Kidney (tissue), 14 donors: ENCODE data around the gene GMDS. TPM values are rescaled to one million over a fixed set of nuclear protein-coding genes. Genes with fewer than 3 reads are reported as not detected.

Source experiments
- DNase-seq, 5 donors: peaks; one replicate each; pipeline ENCODE4 v3.0.0-alpha.2; 2013 to 2020
- FAIRE-seq: peaks from 2 replicates; lab custom pipeline; 2012; peaks lifted over from hg19 to GRCh38; lab: Jason Lieb, UNC
- H3K27ac ChIP-seq, 2 donors: one replicate each; pipeline ENCODE4 v1.7.0; 2013; ENCODE audit warnings: low read depth in 2 of 2, low read length in 2 of 2, inconsistent platforms in 1 of 2
- H3K27me3 ChIP-seq: one replicate; pipeline ENCODE4 v1.7.1; 2013; ENCODE audit warnings: low read length, inconsistent platforms; ENCODE audit not compliant: control insufficient read depth, insufficient read depth
- H3K36me3 ChIP-seq, 3 donors: one replicate each; pipeline versions ENCODE4 v1.7.0 to v1.7.1; 2013; ENCODE audit warnings: low read length in 3 of 3, control low read depth in 1 of 3, inconsistent platforms in 1 of 3; ENCODE audit not compliant: insufficient read depth in 3 of 3, control insufficient read depth in 2 of 3
- H3K4me1 ChIP-seq, 3 donors: one replicate each; pipeline versions ENCODE4 v1.7.0 to v1.7.1; 2013; ENCODE audit warnings: low read length in 3 of 3, inconsistent platforms in 1 of 3, low read depth in 1 of 3; ENCODE audit not compliant: control insufficient read depth in 2 of 3, insufficient read depth in 2 of 3
- H3K4me3 ChIP-seq, 3 donors: one replicate each; pipeline versions ENCODE4 v1.7.0 to v1.8.1; 2013; ENCODE audit warnings: low read length in 3 of 3, control low read depth in 1 of 3, inconsistent platforms in 1 of 3
- H3K9ac ChIP-seq, 3 donors: one replicate each; pipeline versions ENCODE4 v1.7.0 to v1.7.1; 2013; ENCODE audit warnings: low read length in 3 of 3, control low read depth in 1 of 3, inconsistent platforms in 1 of 3
- H3K9me3 ChIP-seq, 3 donors: one replicate each; pipeline versions ENCODE4 v1.7.0 to v1.7.1; 2013; ENCODE audit warnings: low read length in 3 of 3, control low read depth in 1 of 3, inconsistent platforms in 1 of 3; ENCODE audit not compliant: control insufficient read depth in 2 of 3, insufficient read depth in 1 of 3
- intact Hi-C: fragments of 100-400 bp; cut with DNase I; formaldehyde crosslinking; loops from one replicate; pipeline ENCODE4 v1.11.1; 2022
- polyA plus RNA-seq: library from polyadenylated mRNA; stranded (reverse); fragments of 350-450 nt; fragmentation: Illumina TruSeq; extraction: RNeasy Lipid Tissue Mini Kit (QIAGEN cat#74804); gene quantifications from one replicate; pipeline ENCODE4 v1.2.3, GENCODE V29; 2014; ENCODE audit warnings: low read depth, low replicate concordance; ENCODE audit not compliant: insufficient read depth
- total RNA-seq: library from RNA; stranded (reverse); fragmentation: NEBNext Ultra II Directional; extraction: Animal tissue kit (Norgen Biotek cat#: 25700); gene quantifications from one replicate; pipeline ENCODE4 v1.2.1, GENCODE V29; 2021
- TF ChIP-seq, protein P1 (sequence below): IDR thresholded peaks from 3 replicates; pipeline ENCODE4 v1.5.1; 2012; ENCODE audit warnings: mild to moderate bottlenecking, moderate library complexity, borderline replicate concordance; ENCODE audit not compliant: insufficient read depth; ENCODE audit errors: extremely low read depth
- donor health status: control.
- donor health status: control.
- donor health status: control.
- donor health status: control.
- donor health status: control.
- donor health status: DM: yes; HTN: yes; CAD: no.
- donor health status: Normal renal cell carcinoma (clear cell type).

GMDS gene
- total and polyA plus RNA-seq, 2 donors from 2014 or later, result 49.6 to 63.7 TPM

DNA sequence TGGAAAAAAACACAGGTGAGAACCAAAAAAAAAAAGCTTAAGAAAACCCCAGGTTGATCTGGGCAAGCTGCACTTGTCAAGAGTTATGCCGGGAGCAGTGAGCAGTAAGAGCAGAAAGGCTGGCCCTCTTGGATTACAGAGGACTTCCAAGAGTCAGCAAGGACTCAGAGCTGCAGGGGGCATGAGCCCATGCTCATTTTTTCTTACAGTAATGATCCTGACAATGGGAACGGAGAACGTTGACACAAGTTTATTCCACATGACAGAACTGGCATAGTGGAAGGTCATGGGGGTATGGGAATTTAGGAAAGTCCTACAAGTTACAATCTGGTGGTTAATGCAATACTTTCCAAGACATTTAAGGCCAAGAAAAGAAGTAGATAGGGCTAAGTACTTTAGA lies 256.6 kb downstream of the GMDS start:
- no peak for DNase-seq
- TF ChIP-seq, protein P1, sequence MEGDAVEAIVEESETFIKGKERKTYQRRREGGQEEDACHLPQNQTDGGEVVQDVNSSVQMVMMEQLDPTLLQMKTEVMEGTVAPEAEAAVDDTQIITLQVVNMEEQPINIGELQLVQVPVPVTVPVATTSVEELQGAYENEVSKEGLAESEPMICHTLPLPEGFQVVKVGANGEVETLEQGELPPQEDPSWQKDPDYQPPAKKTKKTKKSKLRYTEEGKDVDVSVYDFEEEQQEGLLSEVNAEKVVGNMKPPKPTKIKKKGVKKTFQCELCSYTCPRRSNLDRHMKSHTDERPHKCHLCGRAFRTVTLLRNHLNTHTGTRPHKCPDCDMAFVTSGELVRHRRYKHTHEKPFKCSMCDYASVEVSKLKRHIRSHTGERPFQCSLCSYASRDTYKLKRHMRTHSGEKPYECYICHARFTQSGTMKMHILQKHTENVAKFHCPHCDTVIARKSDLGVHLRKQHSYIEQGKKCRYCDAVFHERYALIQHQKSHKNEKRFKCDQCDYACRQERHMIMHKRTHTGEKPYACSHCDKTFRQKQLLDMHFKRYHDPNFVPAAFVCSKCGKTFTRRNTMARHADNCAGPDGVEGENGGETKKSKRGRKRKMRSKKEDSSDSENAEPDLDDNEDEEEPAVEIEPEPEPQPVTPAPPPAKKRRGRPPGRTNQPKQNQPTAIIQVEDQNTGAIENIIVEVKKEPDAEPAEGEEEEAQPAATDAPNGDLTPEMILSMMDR, result no peak
- H3K9ac ChIP-seq, result no peak overlapping the region
- no peak overlapping the region for H3K27ac ChIP-seq
- H3K4me1 ChIP-seq, result no peaks in the 10 kb centered on the region
- no peaks in the 10 kb centered on the region for H3K27me3 ChIP-seq
- no peak for FAIRE-seq
- H3K4me3 ChIP-seq, result no peak overlapping the region
- no peaks in the 10 kb centered on the region for H3K9me3 ChIP-seq
- intact Hi-C loops, result no loop called here
- no peaks in the 10 kb centered on the region for H3K36me3 ChIP-seq

DNA sequence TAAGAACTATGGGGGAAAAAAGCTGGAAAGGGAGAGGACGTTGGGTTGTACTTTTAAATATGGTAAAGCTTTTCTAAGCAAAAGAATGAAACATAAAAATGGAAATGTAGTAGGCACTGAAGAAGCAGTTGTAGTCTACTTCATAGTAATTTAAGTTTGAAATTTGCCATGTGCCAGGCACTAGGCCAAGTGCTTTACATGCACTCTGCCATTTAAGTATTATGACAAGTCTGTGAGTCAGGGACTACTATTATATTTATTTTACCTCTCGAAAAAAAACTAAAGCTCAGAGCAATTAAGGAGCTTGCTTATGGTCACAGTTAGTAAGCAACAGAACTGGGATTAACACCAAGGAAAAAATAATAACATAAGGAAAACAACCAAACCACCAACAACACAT lies 257.8 kb downstream of the GMDS start:
- no peak overlapping the region for H3K9ac ChIP-seq
- H3K27ac ChIP-seq, result no peak overlapping the region
- H3K4me3 ChIP-seq, result no peak overlapping the region
- no peaks in the 10 kb centered on the region for H3K27me3 ChIP-seq
- no peak for DNase-seq
- TF ChIP-seq, protein P1, result no peak
- FAIRE-seq, result no peak
- H3K4me1 ChIP-seq, result no peaks in the 10 kb centered on the region
- intact Hi-C loops, result no loop called here
- H3K9me3 ChIP-seq, result peaks cover 0 to 10% (median 0%) of the 10 kb centered on the region in 3 donors
- no peaks in the 10 kb centered on the region for H3K36me3 ChIP-seq

DNA sequence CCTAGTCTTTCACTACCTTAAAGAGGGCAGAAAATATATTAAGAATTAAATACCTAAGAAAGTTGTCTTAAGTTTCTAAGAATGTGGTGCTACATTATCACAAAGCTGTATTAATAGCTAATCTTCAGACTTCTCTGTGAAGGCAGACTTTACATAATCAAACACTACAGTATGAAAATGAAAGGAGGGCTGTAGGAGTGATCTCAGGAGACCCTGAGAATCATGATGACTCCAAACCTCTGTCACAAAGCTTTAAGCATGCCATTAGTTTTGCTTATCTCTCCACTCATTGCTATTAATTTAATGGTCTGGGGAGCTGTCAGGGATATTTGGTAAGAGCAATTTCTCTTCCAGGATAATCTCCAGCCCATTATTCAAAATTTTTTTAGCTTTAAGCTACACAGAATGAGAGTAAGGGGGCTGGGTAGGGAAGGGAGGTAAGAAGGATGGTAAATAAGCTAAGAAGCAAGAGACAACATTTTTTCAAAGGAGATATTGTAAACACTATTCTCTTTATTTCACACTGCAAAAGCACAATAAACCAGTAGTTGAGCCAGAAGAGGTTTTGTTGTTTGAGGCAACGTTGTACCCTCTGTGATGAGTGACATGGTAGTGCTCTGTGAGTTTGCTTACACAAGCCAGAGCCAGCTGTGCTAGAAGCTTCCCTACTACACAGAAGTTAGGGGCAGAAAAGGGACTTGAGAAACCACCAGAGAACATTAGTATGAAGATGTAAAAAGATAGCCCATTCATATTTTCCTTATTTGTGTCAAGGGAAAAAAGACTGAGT lies 258.8 kb downstream of the GMDS start:
- TF ChIP-seq, protein P1, result no peak
- intact Hi-C loops, result no loop called here
- H3K4me1 ChIP-seq, result no peaks in the 10 kb centered on the region
- no peaks in the 10 kb centered on the region for H3K36me3 ChIP-seq
- DNase-seq (no peak), FAIRE-seq (no peak)
- no peak overlapping the region for H3K27ac ChIP-seq
- no peak overlapping the region for H3K4me3 ChIP-seq
- H3K9ac ChIP-seq, result no peak overlapping the region
- no peaks in the 10 kb centered on the region for H3K27me3 ChIP-seq
- H3K9me3 ChIP-seq, result peaks cover 0 to 16% (median 0%) of the 10 kb centered on the region in 3 donors
